LNCaP clone FGC (cell line): ENCODE measurements around the gene FSTL4.

Experiments
- DNase-seq: peaks from one replicate; pipeline ENCODE4 v3.0.0-alpha.2; 2011; ENCODE audit warnings: low read depth
- H3K4me3 ChIP-seq: 2 replicates; pipeline ENCODE4 v1.5.1; 2011; ENCODE audit warnings: mild to moderate bottlenecking, low read depth, low read length, control low read depth
- TF ChIP-seq, protein P1 (sequence below): IDR thresholded peaks from 2 replicates; pipeline ENCODE4 v1.5.1; 2012; ENCODE audit warnings: mild to moderate bottlenecking; ENCODE audit not compliant: control insufficient read depth, insufficient read depth; ENCODE audit errors: extremely low read depth

Gene FSTL4

GRCh38 chr5:133340002-133340755, 272.2 kb downstream of the FSTL4 start:
- TF ChIP-seq, protein P1, sequence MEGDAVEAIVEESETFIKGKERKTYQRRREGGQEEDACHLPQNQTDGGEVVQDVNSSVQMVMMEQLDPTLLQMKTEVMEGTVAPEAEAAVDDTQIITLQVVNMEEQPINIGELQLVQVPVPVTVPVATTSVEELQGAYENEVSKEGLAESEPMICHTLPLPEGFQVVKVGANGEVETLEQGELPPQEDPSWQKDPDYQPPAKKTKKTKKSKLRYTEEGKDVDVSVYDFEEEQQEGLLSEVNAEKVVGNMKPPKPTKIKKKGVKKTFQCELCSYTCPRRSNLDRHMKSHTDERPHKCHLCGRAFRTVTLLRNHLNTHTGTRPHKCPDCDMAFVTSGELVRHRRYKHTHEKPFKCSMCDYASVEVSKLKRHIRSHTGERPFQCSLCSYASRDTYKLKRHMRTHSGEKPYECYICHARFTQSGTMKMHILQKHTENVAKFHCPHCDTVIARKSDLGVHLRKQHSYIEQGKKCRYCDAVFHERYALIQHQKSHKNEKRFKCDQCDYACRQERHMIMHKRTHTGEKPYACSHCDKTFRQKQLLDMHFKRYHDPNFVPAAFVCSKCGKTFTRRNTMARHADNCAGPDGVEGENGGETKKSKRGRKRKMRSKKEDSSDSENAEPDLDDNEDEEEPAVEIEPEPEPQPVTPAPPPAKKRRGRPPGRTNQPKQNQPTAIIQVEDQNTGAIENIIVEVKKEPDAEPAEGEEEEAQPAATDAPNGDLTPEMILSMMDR, result no peak
- DNase-seq, result no peak
- H3K4me3 ChIP-seq, result no peak overlapping the region

GRCh38 chr5:133338504-133339355, 273.6 kb downstream of the FSTL4 start:
- DNase-seq, result no peak
- TF ChIP-seq, protein P1, result no peak
- H3K4me3 ChIP-seq, result no peak overlapping the region

- H3K4me3 ChIP-seq, result no peak overlapping the region
Measured at GRCh38 chr5:133337795-133338445, 274.4 kb downstream of the FSTL4 start.

DNA sequence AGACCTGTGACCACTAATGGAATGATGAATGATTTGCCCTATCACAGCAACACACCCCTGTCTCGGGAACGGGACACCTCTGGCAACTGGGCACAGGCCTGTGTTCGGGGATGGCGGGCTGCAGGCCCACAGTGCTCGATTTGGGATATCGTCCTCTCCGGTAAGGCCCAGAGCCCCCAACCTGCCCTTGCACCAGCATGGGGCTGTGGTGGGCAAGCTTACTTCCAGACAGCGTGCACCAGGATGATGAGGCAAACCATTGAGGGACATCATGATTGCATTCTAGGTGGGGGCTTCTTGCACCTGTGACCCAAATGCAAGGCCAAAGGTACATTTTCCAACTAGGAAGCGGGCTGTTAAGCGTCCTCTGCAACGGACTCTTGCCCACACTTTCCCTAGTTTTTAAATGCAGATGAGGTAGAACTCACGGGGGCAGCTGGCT, 275.4 kb downstream of the FSTL4 start:
- TF ChIP-seq, protein P1, result no peak
- no peak overlapping the region for H3K4me3 ChIP-seq
- no peak for DNase-seq

More at GRCh38 chr5:133337795-133338445, 274.4 kb downstream of the FSTL4 start:
- DNase-seq, result no peak
- TF ChIP-seq, protein P1, result no peak

DNA sequence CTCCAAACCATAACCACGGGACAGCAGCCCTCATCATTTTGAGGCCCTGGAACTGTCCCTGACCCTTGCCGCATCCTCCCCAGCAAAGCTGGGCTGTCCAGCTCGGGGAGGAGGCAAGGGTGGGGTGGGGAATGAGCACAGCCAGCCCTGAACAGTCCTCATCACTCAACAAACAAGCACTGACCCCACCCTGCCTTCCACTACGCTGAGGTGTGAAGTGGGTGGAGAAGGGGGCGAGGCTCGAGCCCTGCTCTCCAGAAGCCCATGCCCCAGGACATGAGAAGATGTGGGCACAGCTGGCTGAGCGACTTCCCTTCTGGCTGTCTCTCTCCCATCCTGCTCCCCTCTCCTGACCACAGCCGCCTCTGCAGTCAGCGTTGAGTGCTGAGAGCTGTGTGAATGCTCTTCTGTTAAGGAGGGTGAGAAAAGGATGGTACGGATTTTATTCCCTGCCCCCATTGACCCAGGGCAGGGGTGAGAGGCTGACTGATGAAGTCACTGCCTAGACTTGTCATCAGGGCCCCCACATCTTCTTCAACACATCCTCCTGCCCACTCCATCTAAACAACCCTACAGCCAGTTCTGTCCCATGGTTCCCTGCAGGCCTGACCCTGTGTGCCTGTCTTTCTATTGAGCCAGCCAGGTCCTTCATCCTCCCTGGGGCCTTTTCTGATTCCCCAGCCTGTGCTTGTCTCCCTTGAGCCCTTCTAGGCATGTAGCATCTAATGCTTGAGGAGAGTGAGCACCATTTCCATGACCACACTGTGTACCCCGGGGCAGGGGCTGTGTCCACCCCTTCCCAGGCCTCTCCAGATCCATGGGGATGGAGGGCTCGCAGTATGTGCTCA, 276.0 kb downstream of the FSTL4 start:
- DNase-seq, result no peak
- TF ChIP-seq, protein P1, result no peak
- H3K4me3 ChIP-seq, result no peak overlapping the region
